LNCAP (cell line): ENCODE results near the gene MMP24.

Experiments used
- TF ChIP-seq, protein P1 (sequence below): fragments of 450-650 bp; IDR thresholded peaks from 2 replicates; pipeline ENCODE4 v1.5.1; 2017; ENCODE audit warnings: mild to moderate bottlenecking

Gene MMP24

DNA sequence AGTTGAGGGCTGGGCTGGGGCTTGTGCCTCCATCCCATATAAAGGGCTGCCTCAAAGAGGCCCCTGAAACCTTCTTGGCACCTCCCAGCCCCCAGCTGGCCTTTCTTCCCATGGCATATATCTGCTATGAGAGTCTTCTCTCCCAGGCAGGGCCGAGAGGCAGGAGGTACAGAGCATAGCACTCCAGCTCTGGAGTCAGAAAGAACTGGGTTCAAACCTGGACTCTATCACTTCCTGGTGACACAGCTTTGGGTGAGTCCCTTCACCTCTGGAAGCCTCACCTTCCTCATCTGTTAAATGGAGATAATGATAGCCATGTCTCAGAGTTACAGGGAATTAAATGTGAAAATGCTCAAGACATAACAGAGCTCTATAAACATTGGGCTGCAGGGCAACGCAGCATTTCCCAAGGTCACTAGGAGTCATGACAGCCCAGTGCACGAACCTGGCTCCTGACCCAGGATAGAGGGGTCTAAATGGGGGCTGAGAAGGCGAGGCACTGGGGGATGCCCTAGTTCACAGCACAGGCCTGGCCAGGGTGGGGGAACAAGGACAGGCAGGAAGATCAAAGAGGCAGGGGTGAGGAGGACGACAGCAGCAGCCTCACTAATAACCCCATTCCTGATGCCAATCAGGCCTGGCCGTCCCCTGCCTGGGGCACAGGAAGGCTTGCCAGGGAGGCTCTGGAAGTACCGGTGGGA lies 63.8 kb downstream of the MMP24 start:
- TF ChIP-seq, protein P1, sequence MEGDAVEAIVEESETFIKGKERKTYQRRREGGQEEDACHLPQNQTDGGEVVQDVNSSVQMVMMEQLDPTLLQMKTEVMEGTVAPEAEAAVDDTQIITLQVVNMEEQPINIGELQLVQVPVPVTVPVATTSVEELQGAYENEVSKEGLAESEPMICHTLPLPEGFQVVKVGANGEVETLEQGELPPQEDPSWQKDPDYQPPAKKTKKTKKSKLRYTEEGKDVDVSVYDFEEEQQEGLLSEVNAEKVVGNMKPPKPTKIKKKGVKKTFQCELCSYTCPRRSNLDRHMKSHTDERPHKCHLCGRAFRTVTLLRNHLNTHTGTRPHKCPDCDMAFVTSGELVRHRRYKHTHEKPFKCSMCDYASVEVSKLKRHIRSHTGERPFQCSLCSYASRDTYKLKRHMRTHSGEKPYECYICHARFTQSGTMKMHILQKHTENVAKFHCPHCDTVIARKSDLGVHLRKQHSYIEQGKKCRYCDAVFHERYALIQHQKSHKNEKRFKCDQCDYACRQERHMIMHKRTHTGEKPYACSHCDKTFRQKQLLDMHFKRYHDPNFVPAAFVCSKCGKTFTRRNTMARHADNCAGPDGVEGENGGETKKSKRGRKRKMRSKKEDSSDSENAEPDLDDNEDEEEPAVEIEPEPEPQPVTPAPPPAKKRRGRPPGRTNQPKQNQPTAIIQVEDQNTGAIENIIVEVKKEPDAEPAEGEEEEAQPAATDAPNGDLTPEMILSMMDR: no peak

- TF ChIP-seq, protein P1: no peak
Observed at GRCh38 chr20:35290887-35291417, 64.5 kb downstream of the MMP24 start.

GRCh38 chr20:35291654-35292503 lies 65.4 kb downstream of the MMP24 start, which contains the start of gene FAM83C:
FAM83C (minus strand) TSS chr20:35292425; CDS start chr20:35292304, 121 bp downstream.
- TF ChIP-seq, protein P1: no peak

- TF ChIP-seq, protein P1: no peak
Observed at GRCh38 chr20:35292504-35293285, 66.2 kb downstream of the MMP24 start.

DNA sequence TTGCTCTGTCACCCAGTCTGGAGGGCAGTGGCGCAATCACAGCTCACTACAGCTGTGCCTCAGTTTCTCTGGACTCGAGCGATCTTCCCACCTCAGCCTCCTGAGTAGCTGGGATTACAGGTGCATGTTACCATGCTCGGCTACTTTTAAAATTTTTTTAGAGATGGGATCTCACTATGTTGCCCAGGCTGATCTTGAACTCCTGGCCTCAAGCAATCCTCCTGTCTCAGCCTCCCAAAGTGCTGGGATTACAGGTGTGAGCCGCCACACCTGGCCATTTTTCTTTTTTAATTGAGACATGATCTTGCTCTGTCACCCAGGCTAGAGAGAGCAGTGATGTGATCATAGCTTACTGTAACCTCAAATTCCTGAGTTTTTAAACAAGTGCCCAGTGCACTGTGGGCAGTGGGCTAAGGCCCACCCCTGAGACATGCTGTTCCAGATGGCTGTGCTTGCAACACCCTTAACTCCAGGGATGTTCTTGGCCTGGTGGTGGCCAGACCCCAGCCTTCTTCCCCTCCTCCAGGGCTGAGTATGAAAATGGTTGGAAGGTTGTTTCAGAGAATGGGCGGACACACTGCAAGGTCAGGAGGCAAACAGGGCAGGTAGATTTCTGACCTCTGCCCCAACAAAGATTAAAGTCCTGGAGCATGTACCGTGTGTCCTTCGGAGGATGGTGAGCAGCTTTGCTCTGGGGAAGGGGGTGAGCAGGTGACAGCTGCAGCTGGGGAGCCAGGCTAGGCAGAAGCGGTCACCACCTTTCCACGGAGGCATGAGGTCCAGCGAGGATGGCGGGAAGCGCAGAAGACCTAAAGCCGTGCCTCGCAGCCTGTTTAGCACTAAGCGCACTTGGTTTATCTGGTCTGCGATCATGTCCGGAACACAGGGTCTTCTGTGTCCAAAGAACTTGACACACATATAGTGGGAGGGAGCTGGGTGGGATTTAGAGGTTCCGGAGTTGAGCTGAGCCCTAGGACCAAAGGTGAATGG lies 67.1 kb downstream of the MMP24 start:
- TF ChIP-seq, protein P1: no peak

- TF ChIP-seq, protein P1: no peak
Observed at GRCh38 chr20:35294293-35294685, 67.8 kb downstream of the MMP24 start.
